NCI-H748 treated with DMSO at 0.1 percent for 48 hours (cell line): ENCODE measurements around the gene DAAM1.

Source experiments
- DNase-seq: peaks from one replicate; lab custom pipeline; 2025; lab: John Stamatoyannopoulos, UW

Gene DAAM1

GRCh38 chr14:59314953-59315599 is 126.6 kb downstream of the DAAM1 start:
- DNase-seq, result no peak

GRCh38 chr14:59316151-59316830 is 127.8 kb downstream of the DAAM1 start:
- no peak for DNase-seq

- no peak for DNase-seq
Observed at GRCh38 chr14:59317346-59317745, 128.9 kb downstream of the DAAM1 start.

- no peak for DNase-seq
Observed at GRCh38 chr14:59317798-59318505, 129.5 kb downstream of the DAAM1 start.

GRCh38 chr14:59318908-59319307 is 130.4 kb downstream of the DAAM1 start:
- DNase-seq, result no peak

- DNase-seq, result no peak
Observed at GRCh38 chr14:59320361-59320760, 131.9 kb downstream of the DAAM1 start.

- no peak for DNase-seq
Observed at GRCh38 chr14:59320763-59321625, 132.5 kb downstream of the DAAM1 start.

- no peak for DNase-seq
Observed at GRCh38 chr14:59321626-59321949, 133.1 kb downstream of the DAAM1 start.

GRCh38 chr14:59325906-59326305 is 137.4 kb downstream of the DAAM1 start:
- DNase-seq, result no peak

- DNase-seq, result no peak
Observed at GRCh38 chr14:59328454-59328853, 140.0 kb downstream of the DAAM1 start.

- no peak for DNase-seq
Observed at GRCh38 chr14:59330455-59330854, 142.0 kb downstream of the DAAM1 start.

GRCh38 chr14:59331217-59331616 is 142.8 kb downstream of the DAAM1 start:
- no peak for DNase-seq

- DNase-seq, result no peak
Observed at GRCh38 chr14:59332727-59333126, 144.3 kb downstream of the DAAM1 start.

GRCh38 chr14:59333235-59333634 is 144.8 kb downstream of the DAAM1 start:
- no peak for DNase-seq

- DNase-seq, result no peak
Observed at GRCh38 chr14:59333668-59334067, 145.2 kb downstream of the DAAM1 start.

GRCh38 chr14:59334253-59334652 is 145.8 kb downstream of the DAAM1 start:
- no peak for DNase-seq

- no peak for DNase-seq
Observed at GRCh38 chr14:59336098-59336497, 147.6 kb downstream of the DAAM1 start.

- DNase-seq, result no peak
Observed at GRCh38 chr14:59336706-59337105, 148.2 kb downstream of the DAAM1 start.

- DNase-seq, result no peak
Observed at GRCh38 chr14:59337141-59337611, 148.7 kb downstream of the DAAM1 start.

- DNase-seq, result no peak
Observed at GRCh38 chr14:59338761-59339160, 150.3 kb downstream of the DAAM1 start.

GRCh38 chr14:59339524-59340330 is 151.3 kb downstream of the DAAM1 start:
- no peak for DNase-seq
